ENCODE data around the gene THSD1.
"Not testable (repeated sequence)": the region's sequence is repeated elsewhere in the genome, so short reads cannot be mapped to it uniquely, and the experiment has no call there.

THSD1 gene

DNA sequence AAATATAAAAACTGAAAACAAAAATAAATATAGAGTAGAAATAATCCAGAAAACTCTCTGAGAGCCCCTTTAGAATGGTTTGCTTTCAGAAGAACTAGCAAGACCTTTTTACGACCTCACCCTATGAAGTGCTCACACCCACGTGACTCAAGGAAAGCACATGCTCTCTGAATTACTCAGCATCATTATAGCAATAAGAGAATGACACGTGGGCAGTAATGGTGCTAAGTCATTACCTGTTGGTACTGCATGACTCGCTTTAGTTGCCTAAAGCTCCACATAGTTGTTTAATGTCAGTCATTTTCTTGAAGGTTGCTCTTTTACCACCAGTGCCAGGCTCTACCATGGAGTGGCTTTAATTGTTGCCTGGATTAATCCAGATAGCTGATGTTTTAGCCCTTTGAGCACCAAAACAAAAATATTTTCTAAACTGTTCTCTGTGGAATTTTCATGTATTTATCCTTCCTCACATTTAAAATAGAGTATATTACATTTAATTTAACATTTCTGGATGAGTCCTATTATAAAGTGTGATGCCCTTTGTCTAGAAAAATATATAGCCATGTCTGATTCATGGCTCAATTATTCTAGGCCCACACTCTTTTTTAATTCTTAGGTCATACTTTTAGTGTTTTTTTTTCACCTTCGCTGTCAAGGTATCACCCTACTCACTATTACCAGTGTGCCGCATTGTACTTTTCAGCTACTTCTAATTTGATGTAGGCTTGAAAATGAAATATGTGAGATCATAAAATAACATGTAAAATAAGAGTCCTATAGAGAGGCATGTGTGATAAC, 56.8 kb downstream of the THSD1 start:
- no peak for DNase-seq

DNA sequence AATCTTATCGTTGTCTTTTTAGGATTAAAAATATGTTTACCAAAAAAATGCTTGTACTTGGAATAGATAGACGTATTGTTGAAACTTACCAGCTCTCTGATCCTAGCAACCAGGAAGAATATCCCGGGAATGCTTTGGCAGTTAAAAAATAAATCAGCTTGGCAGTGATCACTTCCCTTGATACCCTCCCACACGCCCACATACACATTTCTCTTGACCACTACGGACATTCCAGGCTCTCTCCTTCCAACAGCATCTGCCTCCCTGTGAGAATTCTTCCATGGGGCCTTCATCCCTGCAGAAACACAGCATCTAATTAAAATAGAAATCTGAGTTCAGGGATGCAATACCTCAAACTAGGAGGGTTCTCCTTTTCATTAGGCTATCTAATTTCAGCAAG, 57.9 kb downstream of the THSD1 start:
- no peak for DNase-seq

DNA sequence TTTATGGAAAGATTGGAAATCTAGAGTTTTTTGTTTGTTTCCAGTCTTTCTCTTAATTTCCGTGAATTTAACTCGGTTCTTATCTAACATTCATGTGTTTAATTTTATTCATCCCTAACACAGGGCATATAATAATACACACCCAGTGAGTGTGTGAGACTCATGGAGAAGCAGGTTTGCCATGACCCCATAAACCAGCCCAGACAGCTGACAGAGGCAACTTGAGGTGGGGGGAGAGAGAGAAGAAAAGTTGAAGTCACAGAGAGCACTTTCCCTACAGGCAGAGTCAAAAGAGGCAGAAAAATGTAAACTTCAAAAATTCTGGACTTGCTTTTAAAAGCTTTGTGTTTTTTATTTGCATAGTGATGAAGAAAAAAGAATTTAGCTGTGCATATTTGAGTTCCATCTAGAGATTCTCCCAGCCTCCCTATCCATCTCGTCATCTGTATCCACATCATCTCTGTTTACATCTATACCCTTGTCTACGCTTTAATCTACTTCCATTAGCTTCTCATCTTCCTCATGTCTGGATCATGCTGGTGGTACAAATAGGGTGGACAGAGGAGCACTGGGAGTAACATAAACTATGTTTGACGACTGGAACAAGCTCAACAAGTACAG, 60.2 kb downstream of the THSD1 start:
- DNase-seq, result no peak

DNA sequence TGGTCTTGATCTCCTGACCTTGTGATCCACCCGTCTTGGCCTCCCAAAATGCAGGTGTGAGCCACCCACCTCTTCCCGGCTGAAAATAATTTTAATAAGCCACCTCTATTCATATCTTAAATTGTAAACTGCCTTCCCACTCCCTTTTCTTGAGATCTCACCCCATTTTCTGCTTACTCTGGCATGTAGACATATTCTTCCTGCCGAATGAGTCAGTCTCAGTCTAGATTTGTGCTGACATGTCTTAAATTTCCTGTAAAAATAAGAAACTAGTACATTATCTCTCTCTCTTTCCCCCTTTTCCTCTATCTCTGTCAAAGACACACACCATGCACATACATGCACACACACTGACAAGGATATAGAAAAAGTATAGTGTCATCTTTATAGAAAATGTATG, 60.9 kb downstream of the THSD1 start:
- no peak for DNase-seq

DNA sequence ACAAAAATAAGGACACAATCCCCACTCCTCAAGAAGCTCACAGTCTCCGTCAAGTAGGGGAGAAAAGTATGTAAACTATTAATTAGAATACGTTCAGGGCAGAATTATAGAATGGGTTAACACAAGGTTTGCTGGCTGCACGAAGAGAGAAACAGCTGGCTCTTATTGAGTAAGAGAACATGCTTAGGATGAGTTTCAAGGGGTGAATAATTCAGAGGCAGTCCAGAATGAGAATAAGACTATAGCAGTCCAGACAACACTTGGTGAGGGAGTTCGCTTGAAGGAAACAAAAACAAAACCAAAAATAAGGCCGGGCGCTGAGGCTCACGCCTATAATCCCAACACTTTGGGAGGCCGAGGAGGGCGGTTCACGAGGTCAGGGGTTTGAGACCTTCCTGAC, 61.9 kb downstream of the THSD1 start:
- DNase-seq, result no peak

DNA sequence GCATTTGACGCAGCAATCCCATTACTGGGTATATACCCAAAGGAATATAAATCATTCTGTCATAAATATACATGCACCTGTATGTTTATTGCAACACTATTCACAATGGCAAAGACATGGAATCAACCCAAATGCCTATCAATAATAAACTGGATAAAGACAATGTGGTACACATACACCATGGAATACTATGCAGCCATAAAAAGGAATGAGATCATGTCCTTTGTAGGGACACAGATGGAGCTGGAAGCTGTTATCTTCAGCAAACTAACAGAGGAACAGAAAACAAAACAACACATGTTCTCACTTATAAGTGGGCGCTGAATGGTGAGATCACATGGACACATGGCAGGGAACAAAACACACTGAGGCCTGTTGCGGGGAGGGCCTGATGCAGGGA, 63.8 kb downstream of the THSD1 start:
- DNase-seq, result not testable (repeated sequence)

DNA sequence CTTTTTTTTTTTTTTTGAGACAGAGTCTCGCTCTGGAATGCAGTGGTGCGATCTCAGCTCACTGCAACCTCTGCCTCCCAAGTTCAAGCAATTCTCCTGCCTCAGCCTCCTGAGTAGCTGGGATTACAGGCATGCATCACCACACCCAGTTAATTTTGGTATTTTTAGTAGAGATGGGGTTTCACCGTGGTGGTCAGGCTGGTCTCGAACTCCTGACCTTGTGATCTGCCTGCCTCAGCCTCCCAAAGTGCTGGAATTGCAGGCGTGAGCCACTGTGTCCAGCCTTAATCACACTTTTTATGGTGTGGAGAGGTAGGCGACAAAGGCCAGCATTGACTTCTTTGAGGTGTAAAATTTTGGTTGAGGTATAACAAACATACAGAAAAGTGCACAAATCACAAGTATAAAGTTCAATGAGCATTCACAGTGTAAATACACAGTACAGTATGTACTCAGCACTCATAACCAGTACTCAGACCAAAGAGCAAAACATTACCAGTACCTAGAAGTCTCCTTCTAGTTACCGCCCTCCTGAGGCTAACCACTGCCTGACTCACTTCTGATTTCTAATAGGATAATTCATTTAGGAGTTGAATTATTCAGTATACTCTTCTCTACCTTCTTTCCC, 68.0 kb downstream of the THSD1 start:
- DNase-seq, result not testable (repeated sequence)

DNA sequence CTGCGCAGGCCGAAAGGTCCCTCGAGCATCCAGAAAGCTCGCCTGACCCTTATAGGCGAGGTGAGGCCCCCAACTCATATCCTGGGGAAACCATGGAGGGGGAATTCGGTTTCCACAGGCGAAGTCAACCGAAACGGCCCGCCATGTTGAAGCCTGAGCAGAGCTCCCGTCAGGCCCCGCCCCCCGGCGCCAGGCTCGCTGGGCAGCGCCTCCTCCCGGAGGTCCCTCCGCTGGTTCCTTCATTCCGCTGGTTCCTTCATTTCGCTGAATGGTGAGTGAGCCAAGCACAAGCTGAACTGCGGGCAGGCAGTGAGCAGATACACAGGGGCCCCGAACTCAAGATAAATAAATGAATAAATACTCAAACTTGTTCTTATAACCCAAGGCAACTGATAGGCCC, 71.9 kb downstream of the THSD1 start:
- not testable (repeated sequence) for DNase-seq

DNA sequence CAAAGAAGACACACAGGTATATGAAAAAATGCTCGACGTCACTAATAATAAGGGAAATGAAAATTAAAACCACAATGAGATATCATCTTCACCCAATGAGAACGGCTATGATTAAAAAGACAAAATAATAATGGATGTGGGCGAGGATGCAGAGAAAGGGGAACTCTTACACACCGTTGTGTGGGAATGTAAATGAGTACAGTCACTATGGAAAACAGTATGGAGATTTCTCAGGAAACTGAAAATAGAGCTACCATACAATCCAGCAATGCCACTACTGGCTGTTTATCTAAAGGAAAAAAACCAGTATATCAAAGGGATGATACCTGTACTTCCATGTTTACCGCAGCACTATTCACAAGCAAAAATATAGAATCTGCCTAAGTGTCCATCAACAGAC, 74.1 kb downstream of the THSD1 start:
- DNase-seq, result not testable (repeated sequence)

All from NCI-H1092 treated with DMSO at 0.1 percent for 48 hours (cell line).